ENCODE results near the gene PLXDC2. TPM values are rescaled to one million over a fixed set of nuclear protein-coding genes. Genes with fewer than 3 reads are reported as not detected.

The PLXDC2 gene
- total RNA-seq, 1 experiment from 2014 or later, result 0.20 TPM

DNA sequence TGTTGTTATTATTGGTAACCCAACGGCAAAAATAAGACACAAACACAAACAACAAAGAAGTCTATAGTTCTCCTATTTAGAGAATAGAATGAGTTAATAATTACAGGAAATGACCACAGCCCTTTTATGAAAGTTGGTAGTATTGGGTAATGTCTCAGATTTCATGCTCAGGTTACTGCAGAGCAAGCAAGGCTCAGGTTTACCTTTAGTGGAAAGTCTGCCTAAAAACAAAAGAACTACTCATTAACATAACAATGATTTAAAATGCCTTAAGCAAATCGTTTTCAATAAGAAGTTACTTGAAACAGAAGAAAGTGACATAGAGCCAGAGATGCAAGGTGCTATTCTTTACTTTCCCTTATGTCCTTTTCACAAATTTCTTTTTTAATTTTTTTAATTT, 441.2 kb downstream of the PLXDC2 start:
- CTCF ChIA-PET, result no interaction called here
- TF ChIP-seq POLR2A (IDR thresholded peaks at IDR 0.05; ENCODE audit: borderline replicate concordance, extremely low read depth, insufficient read depth, insufficient read length), result no peak
- TF ChIP-seq ELF1 (IDR thresholded peaks at IDR 0.05; ENCODE audit: borderline replicate concordance, low read depth), result no peak
- TF ChIP-seq ZFX (IDR thresholded peaks at IDR 0.05), result no peak
- no peak for TF ChIP-seq SRF (IDR thresholded peaks at IDR 0.05; ENCODE audit: low read depth)
- no peak for TF ChIP-seq POLR2AphosphoS5 (IDR thresholded peaks at IDR 0.05; ENCODE audit: low read depth, low read length)
- no peak for TF ChIP-seq RAD21 (IDR thresholded peaks at IDR 0.05; ENCODE audit: low read depth)
- no peaks in the 10 kb centered on the region for H3K79me2 ChIP-seq (ENCODE audit: insufficient read depth, low read length)
- no peak overlapping the region for H2AFZ ChIP-seq (ENCODE audit: low read depth, low read length, poor library complexity, severe bottlenecking)
- RAD21 ChIA-PET (ENCODE audit: low non-redundant PET in 1 of 2, low total read pairs in 2 of 2, uncharacterized antibody in 2 of 2, unreplicated experiment in 2 of 2), result no interaction called here
- H3K4me3 ChIP-seq (replicated peaks in 1 of 2; ENCODE audit: low read depth in 1 of 2, low read length in 2 of 2), result no peak overlapping the region
- no peak overlapping the region for H3K27ac ChIP-seq (ENCODE audit: low read depth, low read length)
- POLR2A ChIA-PET, result no interaction called here
- H3K4me1 ChIP-seq (ENCODE audit: control insufficient read depth in 1 of 2, insufficient read depth in 2 of 2, low read length in 2 of 2), result no peaks in the 10 kb centered on the region
- peaks cover 0 to 23% of the 10 kb centered on the region in 2 experiments; a peak in 2 of 4 replicates for H3K9me3 ChIP-seq (ENCODE audit: control insufficient read depth in 1 of 2, insufficient read depth in 1 of 2, low read depth in 1 of 2, low read length in 2 of 2)
- no peak overlapping the region for H3K9ac ChIP-seq (ENCODE audit: low read length)
- no peaks in the 10 kb centered on the region for H4K20me1 ChIP-seq (ENCODE audit: insufficient read depth)
- H3K4me2 ChIP-seq (ENCODE audit: low read length), result no peak overlapping the region
- no TSS peak for BruUV-seq (replicated peaks)
- DNase-seq (ENCODE audit: low read depth, low spot score) (no peak), ATAC-seq (no peak)
- H3K27me3 ChIP-seq (ENCODE audit: insufficient read depth, low read length), result no peaks in the 10 kb centered on the region
- intact Hi-C loops (cut with micrococcal nuclease), result no loop called here
- H3K36me3 ChIP-seq (ENCODE audit: control insufficient read depth in 1 of 2, insufficient read depth in 2 of 2, low read length in 2 of 2), result no peaks in the 10 kb centered on the region
- H3K9me2 ChIP-seq (ENCODE audit: insufficient read depth), result no peaks in the 10 kb centered on the region

DNA sequence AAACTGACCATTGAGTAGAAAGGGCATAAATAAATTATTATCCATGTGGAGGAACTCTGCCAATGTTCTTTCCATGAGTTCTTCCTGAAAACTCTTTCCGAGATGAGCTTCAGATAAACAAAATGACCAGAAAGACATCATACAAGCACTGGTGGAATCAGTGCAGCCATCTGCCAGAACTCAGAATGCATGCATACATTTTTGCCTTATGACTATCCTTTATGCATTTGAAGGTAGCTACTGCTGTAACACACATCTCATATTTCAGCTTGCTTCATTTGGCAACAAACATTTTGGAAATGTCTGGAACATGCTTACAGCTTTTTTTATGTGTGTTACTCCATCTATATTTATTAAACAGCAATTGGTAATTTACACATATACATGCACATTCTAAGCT, 448.9 kb downstream of the PLXDC2 start:
- intact Hi-C loops (cut with micrococcal nuclease), result no loop called here
- Histone ChIP-seq H3K27ac (ENCODE audit: low read depth, low read length) (no peak overlapping the region), H3K9ac (ENCODE audit: low read length) (no peak overlapping the region), H3K4me2 (ENCODE audit: low read length) (no peak overlapping the region), H3K79me2 (ENCODE audit: insufficient read depth, low read length) (no peaks in the 10 kb centered on the region), H3K4me3 (replicated peaks in 1 of 2; ENCODE audit: low read depth in 1 of 2, low read length in 2 of 2) (no peak overlapping the region), H4K20me1 (ENCODE audit: insufficient read depth) (no peaks in the 10 kb centered on the region), H3K4me1 (ENCODE audit: control insufficient read depth in 1 of 2, insufficient read depth in 2 of 2, low read length in 2 of 2) (no peaks in the 10 kb centered on the region), H3K9me3 (ENCODE audit: control insufficient read depth in 1 of 2, insufficient read depth in 1 of 2, low read depth in 1 of 2, low read length in 2 of 2) (peaks cover 3 to 28% of the 10 kb centered on the region in 2 experiments; a peak in 2 of 4 replicates), H3K9me2 (ENCODE audit: insufficient read depth) (no peaks in the 10 kb centered on the region), H3K36me3 (ENCODE audit: control insufficient read depth in 1 of 2, insufficient read depth in 2 of 2, low read length in 2 of 2) (no peaks in the 10 kb centered on the region), H3K27me3 (ENCODE audit: insufficient read depth, low read length) (no peaks in the 10 kb centered on the region), H2AFZ (ENCODE audit: low read depth, low read length, poor library complexity, severe bottlenecking) (no peak overlapping the region)
- ATAC-seq (no peak), DNase-seq (ENCODE audit: low read depth, low spot score) (no peak)
- BruUV-seq (replicated peaks), result no TSS peak
- RAD21 ChIA-PET (ENCODE audit: low non-redundant PET in 1 of 2, low total read pairs in 2 of 2, uncharacterized antibody in 2 of 2, unreplicated experiment in 2 of 2), result no interaction called here
- CTCF ChIA-PET, result no interaction called here
- TF ChIP-seq EZH2 (IDR thresholded peaks at IDR 0.05) (no peak), ZNF274 (IDR thresholded peaks at IDR 0.05; ENCODE audit: low read depth, low read length) (no peak), FOSL1 (IDR thresholded peaks at IDR 0.05; ENCODE audit: low read depth) (no peak), ELF1 (IDR thresholded peaks at IDR 0.05; ENCODE audit: borderline replicate concordance, low read depth) (no peak), RAD21 (IDR thresholded peaks at IDR 0.05; ENCODE audit: low read depth) (no peak)
- TF ChIP-seq, protein P1, sequence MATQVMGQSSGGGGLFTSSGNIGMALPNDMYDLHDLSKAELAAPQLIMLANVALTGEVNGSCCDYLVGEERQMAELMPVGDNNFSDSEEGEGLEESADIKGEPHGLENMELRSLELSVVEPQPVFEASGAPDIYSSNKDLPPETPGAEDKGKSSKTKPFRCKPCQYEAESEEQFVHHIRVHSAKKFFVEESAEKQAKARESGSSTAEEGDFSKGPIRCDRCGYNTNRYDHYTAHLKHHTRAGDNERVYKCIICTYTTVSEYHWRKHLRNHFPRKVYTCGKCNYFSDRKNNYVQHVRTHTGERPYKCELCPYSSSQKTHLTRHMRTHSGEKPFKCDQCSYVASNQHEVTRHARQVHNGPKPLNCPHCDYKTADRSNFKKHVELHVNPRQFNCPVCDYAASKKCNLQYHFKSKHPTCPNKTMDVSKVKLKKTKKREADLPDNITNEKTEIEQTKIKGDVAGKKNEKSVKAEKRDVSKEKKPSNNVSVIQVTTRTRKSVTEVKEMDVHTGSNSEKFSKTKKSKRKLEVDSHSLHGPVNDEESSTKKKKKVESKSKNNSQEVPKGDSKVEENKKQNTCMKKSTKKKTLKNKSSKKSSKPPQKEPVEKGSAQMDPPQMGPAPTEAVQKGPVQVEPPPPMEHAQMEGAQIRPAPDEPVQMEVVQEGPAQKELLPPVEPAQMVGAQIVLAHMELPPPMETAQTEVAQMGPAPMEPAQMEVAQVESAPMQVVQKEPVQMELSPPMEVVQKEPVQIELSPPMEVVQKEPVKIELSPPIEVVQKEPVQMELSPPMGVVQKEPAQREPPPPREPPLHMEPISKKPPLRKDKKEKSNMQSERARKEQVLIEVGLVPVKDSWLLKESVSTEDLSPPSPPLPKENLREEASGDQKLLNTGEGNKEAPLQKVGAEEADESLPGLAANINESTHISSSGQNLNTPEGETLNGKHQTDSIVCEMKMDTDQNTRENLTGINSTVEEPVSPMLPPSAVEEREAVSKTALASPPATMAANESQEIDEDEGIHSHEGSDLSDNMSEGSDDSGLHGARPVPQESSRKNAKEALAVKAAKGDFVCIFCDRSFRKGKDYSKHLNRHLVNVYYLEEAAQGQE (IDR thresholded peaks at IDR 0.05; ENCODE audit: low read depth), result no peak
- POLR2A ChIA-PET, result no interaction called here

Measured in HCT116 (cell line).